ENCODE data around the gene TLE3.

Gene TLE3

GRCh38 chr15:70053716-70054229, 43.9 kb downstream of the TLE3 start:
- H3K27me3 ChIP-seq (ENCODE audit: insufficient read depth, low read depth): no peaks in the 10 kb centered on the region
- no peaks in the 10 kb centered on the region for H3K4me1 ChIP-seq (ENCODE audit: low read depth, poor library complexity, severe bottlenecking)
- no peaks in the 10 kb centered on the region for H4K20me1 ChIP-seq (ENCODE audit: insufficient read depth)
- no peak overlapping the region for H3K27ac ChIP-seq
- no peaks in the 10 kb centered on the region for H3K79me2 ChIP-seq (ENCODE audit: insufficient read depth, low read depth)
- no peak overlapping the region for H3K4me2 ChIP-seq
- peaks cover 8% of the 10 kb centered on the region; the same call in 1 of the 2 replicates for H3K36me3 ChIP-seq (ENCODE audit: insufficient read depth)
- H2AFZ ChIP-seq (ENCODE audit: low read depth): no peak overlapping the region
- no peak overlapping the region for H3K9ac ChIP-seq
- no peak for TF ChIP-seq CTCF (conservative IDR thresholded peaks at IDR 0.05; ENCODE audit: low read depth, low read length)
- no peak overlapping the region for H3K4me3 ChIP-seq (IDR thresholded peaks at IDR 0.05; ENCODE audit: insufficient read depth, low read depth, low read length)

GRCh38 chr15:70053001-70053715, 44.6 kb downstream of the TLE3 start:
- Histone ChIP-seq H3K36me3 (ENCODE audit: insufficient read depth) (peaks cover 8% of the 10 kb centered on the region; the same call in 1 of the 2 replicates), H3K4me2 (no peak overlapping the region), H2AFZ (ENCODE audit: low read depth) (no peak overlapping the region), H3K9ac (no peak overlapping the region), H3K79me2 (ENCODE audit: insufficient read depth, low read depth) (no peaks in the 10 kb centered on the region), H3K4me3 (IDR thresholded peaks at IDR 0.05; ENCODE audit: insufficient read depth, low read depth, low read length) (no peak overlapping the region), H3K27ac (no peak overlapping the region), H3K4me1 (ENCODE audit: low read depth, poor library complexity, severe bottlenecking) (no peaks in the 10 kb centered on the region), H3K27me3 (ENCODE audit: insufficient read depth, low read depth) (no peaks in the 10 kb centered on the region), H4K20me1 (ENCODE audit: insufficient read depth) (no peaks in the 10 kb centered on the region)
- no peak for TF ChIP-seq CTCF (conservative IDR thresholded peaks at IDR 0.05; ENCODE audit: low read depth, low read length)

GRCh38 chr15:70051948-70052633, 45.6 kb downstream of the TLE3 start:
- Histone ChIP-seq H3K9ac (no peak overlapping the region), H3K27me3 (ENCODE audit: insufficient read depth, low read depth) (no peaks in the 10 kb centered on the region), H3K27ac (no peak overlapping the region), H4K20me1 (ENCODE audit: insufficient read depth) (no peaks in the 10 kb centered on the region), H3K4me1 (ENCODE audit: low read depth, poor library complexity, severe bottlenecking) (no peaks in the 10 kb centered on the region), H3K4me2 (no peak overlapping the region), H3K36me3 (ENCODE audit: insufficient read depth) (peaks cover 8% of the 10 kb centered on the region; the same call in 1 of the 2 replicates), H3K4me3 (IDR thresholded peaks at IDR 0.05; ENCODE audit: insufficient read depth, low read depth, low read length) (no peak overlapping the region), H3K79me2 (ENCODE audit: insufficient read depth, low read depth) (no peaks in the 10 kb centered on the region), H2AFZ (ENCODE audit: low read depth) (no peak overlapping the region)
- TF ChIP-seq CTCF (conservative IDR thresholded peaks at IDR 0.05; ENCODE audit: low read depth, low read length): no peak

- TF ChIP-seq CTCF (conservative IDR thresholded peaks at IDR 0.05; ENCODE audit: low read depth, low read length): no peak
- no peak overlapping the region for H3K4me3 ChIP-seq (IDR thresholded peaks at IDR 0.05; ENCODE audit: insufficient read depth, low read depth, low read length)
- H2AFZ ChIP-seq (ENCODE audit: low read depth): no peak overlapping the region
- H3K36me3 ChIP-seq (ENCODE audit: insufficient read depth): peaks cover 8% of the 10 kb centered on the region; the same call in 1 of the 2 replicates
- H4K20me1 ChIP-seq (ENCODE audit: insufficient read depth): no peaks in the 10 kb centered on the region
- H3K79me2 ChIP-seq (ENCODE audit: insufficient read depth, low read depth): no peaks in the 10 kb centered on the region
- no peak overlapping the region for H3K9ac ChIP-seq
- no peaks in the 10 kb centered on the region for H3K4me1 ChIP-seq (ENCODE audit: low read depth, poor library complexity, severe bottlenecking)
- H3K27me3 ChIP-seq (ENCODE audit: insufficient read depth, low read depth): no peaks in the 10 kb centered on the region
- H3K27ac ChIP-seq: no peak overlapping the region
- H3K4me2 ChIP-seq: no peak overlapping the region
Measured at GRCh38 chr15:70050970-70051369, 46.7 kb downstream of the TLE3 start.
